Left forelimb (tissue), 1 donor: ENCODE results near the gene ZNF546.
"Not testable (repeated sequence)": the region's sequence is repeated elsewhere in the genome, so short reads cannot be mapped to it uniquely, and the experiment has no call there.

Experiments used
- DNase-seq: peaks from one replicate; pipeline ENCODE4 v3.0.0-alpha.2; 2018; ENCODE audit warnings: low spot score

Gene ZNF546

DNA sequence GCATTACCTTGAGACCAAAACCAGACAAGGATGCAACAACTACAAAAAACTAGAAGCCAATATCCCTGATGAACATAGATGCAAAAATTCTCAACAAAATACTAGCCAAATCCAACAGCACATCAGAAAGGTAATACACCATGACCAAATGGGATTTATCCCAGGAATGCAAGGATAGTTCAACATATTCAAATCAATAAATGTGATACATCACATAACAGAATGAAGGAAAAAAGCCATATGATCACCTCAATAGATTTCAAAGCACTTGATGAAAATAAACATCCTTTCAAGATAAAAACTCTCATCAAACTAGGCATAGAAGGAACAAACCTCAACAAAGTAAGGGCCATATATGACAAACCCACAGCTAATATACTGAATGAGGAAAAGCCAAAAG lies 10.2 kb upstream of the ZNF546 start:
- no peak for DNase-seq

DNA sequence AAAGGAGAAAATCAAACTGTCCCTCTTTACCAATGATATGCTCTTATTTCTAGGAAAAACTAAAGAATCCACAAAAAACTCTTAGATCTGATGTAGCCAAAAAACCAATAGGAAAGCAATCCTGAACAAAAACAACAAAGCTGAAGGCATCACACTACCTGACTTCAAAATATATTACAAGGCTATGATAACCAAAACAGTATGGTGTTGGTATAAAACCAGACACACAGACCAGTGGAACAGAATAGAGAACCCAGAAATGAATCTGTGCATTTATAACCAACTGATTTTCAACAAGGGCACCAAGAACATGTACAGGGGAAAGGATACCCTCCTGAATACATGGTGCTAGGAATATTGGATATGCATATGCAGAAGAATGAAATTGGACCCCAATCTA lies 9.7 kb upstream of the ZNF546 start:
- no peak for DNase-seq

DNA sequence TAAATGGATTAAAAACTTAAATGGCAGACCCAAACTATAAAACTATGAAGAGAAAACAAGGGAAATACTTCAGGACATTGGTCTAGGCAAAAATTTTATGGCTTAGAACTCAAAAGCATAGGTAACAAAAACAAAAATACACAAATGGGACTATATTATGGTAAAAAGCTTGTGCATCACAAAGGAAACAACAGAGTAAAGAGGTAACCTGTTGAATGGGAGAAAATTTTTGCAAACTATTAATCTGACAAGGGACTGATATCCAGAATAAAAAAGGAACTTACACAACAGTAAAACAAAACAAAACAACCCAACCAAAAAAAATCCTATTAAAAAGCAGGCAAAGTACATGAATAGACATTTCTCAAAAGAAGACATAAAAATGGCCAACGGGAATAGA lies 9.3 kb upstream of the ZNF546 start:
- no peak for DNase-seq

DNA sequence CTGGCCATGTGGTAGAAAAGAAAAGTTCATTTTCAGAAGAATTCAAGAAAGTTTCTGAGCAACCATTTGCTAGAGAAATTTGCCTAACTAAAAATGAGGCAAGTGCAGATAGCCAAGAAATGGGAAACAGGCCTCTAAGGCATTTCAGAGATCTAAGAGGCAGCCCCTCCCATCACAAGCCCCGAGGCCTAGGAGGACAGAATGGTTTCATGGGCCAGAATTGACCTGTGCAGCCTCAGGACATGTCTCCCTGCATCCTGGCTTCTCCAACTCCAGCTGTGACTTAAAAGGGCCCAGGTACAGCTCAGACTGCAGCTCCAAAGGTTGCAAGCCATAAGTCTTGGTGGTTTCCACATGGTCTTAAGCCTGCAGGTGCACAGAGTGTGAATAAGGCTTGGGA lies 3.3 kb upstream of the ZNF546 start:
- DNase-seq, result no peak

DNA sequence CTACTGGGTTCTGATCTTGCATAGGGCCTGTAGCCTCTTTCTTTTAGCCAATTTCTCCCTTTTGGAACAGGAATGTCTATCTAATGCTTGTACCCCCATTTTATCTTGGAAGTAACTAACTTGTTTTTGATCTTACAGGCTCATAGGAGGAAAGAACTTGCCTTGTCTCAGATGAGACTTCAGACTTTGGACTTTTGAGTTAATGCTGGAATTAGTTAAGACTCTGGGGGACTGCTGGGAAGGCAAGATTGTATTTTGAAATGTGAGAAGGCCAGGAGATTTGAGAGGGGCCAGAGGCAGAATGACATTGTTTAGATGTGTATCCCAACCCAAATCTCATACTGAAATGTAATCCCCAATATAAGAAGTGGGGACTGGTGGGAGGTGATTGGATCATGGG lies 2.5 kb upstream of the ZNF546 start:
- DNase-seq, result no peak

DNA sequence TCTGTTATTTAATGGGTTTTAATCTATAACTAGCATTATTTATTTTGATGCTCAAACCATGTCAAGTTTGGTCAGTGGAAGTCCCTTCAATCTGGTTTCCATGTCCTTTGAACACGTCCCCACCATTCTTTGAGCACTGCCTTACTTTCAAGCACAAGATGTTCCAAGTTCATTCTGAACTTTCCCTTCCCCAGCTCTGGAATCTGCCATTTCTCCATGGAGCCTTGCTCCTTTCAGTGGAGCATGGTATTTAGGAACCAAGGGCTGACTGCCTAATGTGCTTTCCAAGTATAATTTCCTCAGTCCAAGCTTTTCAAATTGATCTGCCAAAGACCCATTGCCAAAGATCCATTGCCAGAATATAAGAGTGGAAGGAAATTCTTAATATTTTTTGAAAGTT lies 1.1 kb upstream of the ZNF546 start:
- DNase-seq, result no peak

DNA sequence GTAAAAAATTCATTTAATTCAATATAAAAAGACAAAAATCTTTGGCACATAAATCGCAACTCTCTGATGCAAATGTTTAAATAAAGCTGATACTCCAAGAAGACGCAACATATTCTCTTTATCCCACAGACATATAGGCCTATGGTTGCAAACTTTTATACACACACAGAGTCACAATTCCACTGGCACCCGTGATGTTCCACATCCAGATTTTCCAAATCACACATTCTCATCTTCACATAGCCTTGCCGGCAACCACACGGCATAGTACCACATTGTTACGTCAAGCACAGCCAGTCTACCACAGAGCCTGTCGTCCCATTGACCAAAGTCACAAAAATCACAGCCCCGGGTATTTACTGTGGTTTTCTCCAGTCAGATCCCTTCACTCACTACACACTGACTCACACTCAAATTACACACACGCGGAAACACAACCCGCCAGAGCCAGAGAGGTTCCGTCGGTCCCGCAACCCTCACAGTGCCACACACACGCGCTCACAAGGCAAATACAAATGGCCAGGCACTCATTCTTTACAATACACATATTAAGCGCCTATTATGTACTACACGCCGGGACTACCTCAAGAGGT lies 546 bp upstream of the ZNF546 start:
- no peak for DNase-seq

DNA sequence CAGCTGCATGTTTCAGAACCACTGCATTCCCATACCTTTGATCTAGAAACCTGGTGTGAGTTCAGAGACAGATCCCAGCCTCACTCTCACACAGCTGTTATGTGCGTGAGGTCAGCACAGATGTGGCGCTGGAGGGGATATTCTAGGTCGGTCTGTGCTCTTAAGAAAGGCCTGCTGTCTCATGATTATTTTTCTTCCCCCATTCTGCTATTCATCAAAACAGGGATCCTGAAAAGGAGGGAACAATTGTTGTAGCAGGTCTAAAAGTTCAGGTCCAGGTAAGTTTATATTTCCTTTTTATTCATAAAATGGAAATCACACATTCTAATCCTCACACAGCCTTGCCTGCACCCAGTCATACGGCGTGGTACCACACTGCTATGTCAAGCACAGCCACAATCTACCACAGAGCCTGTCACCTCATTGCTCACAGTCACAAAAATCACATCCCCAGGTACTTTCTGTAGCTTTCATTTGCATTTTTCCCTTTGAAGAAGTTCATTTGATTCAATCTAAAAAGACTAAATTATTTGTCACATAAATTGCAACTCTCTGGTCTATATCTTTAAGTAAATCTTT lies 867 bp downstream of the ZNF546 start:
- no peak for DNase-seq

DNA sequence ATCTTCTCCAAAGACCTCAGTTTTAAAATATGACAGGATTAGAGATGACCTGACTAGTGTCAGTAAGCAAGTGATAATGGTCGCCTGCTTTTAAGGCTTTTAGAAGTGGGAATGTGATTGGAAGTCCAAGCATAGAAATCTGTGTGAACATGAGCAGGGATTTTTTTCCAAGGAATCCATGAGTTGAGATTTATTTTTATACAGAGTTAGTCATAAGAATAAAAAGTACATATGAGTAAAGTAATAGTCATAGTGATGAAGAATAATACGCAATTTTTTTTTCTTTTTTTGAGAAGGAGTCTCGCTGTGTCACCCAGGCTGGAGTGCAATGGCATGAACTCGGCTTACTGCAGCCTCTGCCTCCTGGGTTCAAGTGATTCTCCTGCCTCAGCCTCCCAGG lies 1.6 kb downstream of the ZNF546 start:
- no peak for DNase-seq

DNA sequence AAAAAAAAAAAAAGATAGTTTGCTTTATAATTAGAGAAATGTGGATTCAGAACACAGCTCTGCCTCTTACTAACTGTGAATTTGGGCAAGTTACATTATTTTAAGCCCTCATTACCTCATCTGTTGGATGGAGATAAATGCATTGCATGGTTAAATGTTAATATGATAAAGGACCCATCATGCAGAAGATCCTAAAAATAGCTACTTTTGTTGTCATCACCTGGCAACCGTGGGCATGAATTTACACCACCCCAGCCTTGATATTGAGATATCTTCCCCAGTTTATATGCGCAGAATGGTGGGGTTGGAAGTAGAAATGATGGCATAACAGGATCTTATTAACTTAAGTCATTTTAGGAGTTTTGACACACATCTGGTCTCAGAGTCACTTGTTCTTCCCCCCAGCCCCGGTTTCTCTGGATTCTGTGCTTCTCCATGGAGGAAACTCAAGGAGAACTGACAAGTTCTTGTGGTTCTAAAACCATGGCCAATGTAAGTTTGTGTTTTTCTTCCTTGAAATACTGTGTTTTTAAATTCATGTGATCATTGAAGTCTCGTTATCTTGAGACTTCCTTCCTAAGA lies 8.9 kb downstream of the ZNF546 start:
- no peak for DNase-seq

DNA sequence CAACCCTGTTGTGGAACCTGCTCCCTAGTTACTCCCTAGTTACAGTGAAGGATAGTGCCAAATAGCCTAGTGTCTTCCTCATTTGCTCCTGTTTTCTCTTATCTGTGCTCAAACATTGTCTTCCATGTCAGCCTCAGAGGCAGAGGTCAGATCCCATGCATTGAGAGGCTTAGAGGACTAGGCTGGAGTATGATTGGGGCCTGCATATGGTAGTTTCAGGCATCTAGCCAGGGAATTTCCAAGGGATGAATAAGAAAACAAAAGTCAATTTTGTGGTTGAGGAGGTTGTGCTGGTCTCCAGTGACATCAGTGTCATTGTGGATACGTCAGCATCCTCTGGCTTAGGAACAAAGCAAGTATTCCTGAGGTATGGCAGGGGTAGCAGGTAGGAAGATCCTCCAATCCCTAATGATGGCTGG lies 9.4 kb downstream of the ZNF546 start:
- DNase-seq, result no peak

DNA sequence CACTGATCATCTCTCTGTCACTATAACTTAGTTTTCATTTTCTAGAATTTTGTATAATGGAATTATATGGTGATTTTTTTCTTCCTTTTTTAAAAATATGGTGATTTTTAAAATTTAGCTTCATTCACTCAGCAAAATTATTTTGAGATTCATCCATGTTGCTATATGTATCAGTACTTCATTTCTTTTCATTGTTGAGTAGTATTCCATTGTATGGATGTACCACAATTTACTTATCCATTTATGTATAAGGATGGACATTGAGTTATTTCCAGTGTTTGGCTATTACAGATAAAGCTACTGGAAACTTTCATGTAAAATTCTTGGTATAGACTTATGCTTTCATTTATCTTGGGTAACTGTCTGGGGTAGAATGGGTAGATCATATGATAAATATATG lies 12.8 kb downstream of the ZNF546 start:
- DNase-seq, result no peak

DNA sequence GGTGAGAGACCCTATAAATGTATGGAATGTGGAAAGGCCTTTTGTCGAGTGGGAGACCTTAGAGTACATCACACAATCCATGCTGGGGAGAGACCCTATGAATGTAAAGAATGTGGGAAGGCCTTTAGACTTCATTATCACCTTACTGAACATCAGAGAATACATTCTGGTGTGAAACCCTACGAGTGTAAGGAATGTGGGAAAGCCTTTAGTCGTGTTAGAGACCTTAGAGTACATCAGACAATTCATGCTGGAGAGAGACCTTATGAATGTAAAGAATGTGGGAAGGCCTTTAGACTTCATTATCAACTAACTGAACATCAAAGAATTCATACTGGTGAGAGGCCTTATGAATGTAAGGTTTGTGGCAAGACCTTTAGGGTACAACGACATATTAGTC lies 17.1 kb downstream of the ZNF546 start:
- DNase-seq, result no peak

DNA sequence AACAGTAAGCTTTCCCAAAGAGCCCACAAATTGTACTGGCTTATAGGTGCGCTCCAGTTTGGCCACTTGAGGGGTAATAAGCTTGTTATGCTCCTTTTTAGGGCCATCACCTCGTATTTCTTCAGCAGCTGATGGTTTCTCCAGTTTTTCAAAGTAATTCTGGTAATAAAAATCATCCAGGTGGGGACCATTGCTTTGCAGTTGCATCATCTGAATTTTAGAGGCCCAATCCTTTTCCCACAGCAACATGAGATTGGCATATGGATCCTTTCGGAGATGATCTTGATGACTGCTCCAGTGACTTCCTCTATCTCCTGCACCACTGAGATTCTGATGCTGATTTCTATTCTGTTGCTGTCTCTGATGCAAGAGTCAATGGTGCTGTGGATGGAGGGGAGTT lies 27.1 kb downstream of the ZNF546 start:
- DNase-seq, result no peak

DNA sequence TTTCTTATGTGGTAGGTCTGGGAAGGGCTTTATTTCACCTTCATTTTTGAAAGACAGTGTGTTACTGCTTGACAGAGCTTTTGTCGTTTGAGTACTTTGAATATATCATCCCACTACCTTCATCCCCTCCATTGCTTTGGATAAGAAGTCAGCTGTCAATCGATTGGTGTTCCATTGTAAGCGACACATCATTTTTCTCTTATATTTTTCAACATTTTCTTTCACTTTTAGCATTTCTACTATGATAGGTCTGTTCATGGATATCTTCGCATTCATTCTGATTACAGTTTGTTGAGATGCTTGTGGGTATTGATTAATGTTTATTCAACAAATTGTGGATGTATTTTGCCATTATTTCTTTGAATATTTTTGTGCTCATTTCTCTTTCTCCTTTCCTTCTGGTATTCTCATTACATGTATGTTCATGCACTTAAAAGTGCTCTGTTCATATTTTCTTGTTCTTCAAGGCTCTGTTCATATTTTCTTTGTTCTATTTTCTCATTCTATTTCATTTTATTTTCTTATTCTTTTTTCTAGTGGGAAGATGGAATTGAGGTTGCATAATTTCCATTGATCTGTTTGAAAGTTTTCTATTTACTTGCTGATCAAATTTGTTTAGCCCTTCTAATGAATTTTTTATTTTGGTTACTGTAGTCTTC lies 29.2 kb downstream of the ZNF546 start:
- no peak for DNase-seq

DNA sequence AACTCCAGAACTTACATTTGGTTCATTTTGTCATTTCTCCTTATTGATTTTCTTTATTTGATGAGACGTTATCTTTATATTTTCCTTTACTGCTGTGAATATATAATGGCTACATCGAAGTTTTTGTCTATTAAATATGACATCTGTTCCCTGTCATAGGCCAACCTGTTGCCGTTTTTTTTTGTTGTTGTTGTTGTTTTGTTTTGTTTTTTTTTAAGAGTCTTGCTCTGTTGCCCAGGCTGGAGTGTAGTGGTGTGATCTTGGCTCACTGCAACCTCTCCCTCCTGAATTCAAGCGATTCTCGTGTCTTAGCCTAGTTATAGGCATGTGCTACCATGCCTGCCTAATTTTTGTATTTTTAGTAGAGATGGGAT lies 29.7 kb downstream of the ZNF546 start:
- no peak for DNase-seq

DNA sequence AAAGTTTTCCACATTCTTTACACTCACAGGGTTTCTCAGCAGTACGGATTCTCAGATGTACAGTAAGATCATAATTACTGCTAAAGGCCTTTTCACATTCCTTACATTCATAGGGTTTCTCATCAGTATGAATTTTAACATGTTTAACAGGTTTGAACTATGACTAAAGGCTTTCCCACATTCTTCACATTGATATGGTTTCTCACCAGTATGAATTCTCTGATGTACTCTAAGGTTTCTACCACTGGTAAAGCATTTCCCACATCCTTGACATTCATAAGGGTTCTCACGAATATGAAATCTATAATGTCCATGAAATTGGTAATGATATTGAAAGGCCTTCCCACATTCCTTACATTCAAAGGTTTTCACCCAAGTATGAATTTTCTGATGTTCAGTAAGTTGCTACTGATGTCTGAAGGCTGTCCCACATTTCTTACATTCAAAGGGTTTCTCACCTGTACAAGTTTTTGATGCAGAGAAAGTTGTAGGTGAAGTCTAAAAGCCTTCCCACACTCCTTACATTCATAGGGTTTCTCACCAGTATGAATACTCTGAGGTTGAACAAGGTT lies 37.2 kb downstream of the ZNF546 start:
- DNase-seq, result no peak

DNA sequence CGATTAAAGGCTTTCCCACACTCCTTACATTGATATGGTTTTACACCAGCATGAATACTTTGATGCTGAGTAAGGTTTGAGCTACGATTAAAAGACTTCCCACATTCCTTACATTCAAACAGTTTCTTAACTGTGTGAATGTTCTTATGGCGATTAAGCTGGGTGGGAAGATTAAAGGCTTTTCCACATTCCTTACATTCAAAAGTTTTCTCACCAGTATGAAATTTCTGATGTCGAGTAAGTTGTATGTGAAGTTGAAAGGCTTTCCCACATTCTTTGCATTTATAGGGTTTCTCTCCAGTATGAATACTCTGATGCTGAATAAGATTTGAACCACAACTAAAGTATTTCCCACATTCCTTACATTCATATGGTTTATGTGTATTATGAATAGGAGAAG lies 39.1 kb downstream of the ZNF546 start:
- no peak for DNase-seq

DNA sequence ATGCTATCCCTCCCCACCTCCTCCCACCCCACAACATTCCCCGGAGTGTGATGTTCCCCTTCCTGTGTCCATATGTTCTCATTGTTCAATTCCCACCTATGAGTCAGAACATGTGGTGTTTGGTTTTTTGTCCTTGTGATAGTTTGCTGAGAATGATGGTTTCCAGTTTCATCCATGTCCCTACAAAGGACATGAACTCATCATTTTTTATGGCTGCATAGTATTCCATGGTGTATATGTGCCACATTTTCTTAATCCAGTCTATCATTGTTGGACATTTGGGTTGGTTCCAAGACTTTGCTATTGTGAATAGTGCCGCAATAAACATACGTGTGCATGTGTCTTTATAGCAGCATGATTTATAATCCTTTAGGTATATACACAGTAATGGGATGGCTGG lies 41.2 kb downstream of the ZNF546 start:
- not testable (repeated sequence) for DNase-seq

DNA sequence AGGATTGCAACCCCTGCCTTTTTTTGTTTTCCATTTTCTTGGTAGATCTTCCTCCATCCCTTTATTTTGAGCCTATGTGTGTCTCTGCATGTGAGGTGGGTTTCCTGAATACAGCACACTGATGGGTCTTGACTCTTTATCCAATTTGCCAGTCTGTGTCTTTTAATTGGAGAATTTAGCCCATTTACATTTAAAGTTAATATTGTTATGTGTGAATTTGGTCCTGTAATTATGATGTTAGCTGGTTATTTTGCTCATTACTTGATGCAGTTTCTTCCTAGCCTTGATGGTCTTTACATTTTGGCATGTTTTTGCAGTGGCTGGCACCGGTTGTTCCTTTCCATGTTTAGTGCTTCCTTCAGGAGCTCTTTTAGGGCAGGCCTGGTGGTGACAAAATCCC lies 44.9 kb downstream of the ZNF546 start:
- not testable (repeated sequence) for DNase-seq

DNA sequence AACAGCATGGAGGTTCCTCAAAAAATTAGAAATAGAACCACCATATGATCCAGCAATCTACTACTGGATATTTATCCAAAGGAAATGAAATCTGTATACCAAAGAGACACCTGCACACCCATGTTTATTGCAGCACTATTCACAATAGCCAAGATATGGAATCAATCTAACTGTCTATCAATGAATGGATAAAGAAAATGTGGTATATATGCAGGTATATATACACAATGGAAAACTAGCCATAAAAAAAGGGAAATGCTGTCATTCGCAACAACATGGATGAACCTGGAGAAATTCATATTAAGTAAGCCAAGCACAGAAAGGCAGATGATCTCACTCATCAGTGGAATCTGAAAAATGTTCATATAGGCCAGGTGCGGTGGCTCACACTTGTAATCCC lies 56.6 kb downstream of the ZNF546 start:
- DNase-seq, result no peak

DNA sequence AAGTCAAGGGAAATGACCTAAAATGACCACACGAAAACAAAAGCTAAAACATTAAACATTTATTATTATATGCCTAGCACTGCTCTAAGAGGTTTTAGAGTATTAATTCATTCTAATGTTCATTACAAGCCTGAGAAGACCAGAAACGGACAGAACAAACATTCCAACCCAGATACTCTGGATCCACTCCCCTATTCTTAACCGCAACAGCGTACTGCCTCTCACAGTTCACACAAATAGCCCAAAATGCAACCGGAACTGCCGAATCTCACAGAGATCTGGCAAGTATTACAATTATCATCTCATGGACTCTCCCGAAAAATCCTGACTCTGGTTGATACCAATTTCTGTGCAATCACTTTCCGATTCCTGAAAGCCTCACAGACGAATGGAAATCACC lies 57.8 kb downstream of the ZNF546 start:
- DNase-seq, result no peak

DNA sequence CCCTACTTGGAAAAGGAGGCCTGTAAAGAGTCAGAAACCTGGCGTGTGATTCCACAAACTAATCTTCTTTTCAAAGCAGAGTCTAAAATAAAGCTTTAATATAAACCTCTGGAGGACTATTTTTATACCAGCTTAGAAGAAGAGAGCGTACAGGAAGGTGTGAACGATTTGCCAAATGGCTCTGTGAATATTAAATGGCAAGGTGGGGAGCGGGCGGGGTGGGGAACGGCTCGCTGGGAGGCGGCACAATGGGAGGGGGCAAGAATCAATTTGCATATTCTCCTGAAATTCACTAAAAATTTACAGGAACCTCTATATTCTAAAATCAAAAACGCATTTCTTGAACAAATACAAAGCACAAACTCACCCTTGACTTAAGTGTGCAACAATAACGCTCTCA lies 58.2 kb downstream of the ZNF546 start:
- no peak for DNase-seq
